ENCODE results near the gene LGALS3BP. TPM values are rescaled to one million over a fixed set of nuclear protein-coding genes. Genes with fewer than 3 reads are reported as not detected.

The LGALS3BP gene
- total and polyA plus RNA-seq, 2 experiments from 2014 or later, result 15.1 to 36.5 TPM

DNA sequence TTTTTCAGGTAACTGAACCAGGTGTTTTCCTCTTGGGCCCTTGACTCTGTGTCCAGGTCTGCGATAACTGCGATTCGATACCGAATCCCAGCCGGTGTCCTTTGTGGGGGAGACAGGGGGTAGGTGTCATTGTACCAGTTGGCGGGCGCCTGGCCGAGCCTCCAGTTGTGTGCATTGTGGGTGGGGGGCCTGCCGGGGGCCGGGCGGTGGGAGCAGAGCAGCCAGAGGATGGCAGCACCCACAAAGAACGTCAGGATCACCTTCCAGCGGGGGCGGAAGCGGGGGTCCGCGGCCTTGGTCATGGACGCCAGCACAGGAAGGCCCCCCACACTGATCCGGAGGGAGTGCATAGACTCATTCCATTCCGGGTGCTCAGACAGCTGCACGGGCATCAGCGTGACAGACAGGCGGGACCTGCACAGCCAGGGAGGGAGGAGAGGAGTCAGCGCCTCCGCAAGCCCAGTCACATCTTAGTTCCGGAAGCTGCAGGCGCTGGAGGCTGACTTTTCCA is 17.6 kb upstream of the LGALS3BP start:
- Mint-ChIP-seq H3K27me3 (ENCODE audit: insufficient read depth, low read depth, poor library complexity) (peaks cover 31% of the 10 kb centered on the region), H3K27ac (no peak overlapping the region), H3K9me3 (no peaks in the 10 kb centered on the region), H3K4me1 (no peaks in the 10 kb centered on the region; the same call in 2 of the 3 replicates), H3K4me3 (no peak overlapping the region), H3K36me3 (ENCODE audit: low read depth) (peaks cover 33% of the 10 kb centered on the region)
- Histone ChIP-seq H3F3A (replicated peaks; ENCODE audit: low read depth) (no peaks in the 10 kb centered on the region), H2AFZ (no peak overlapping the region), H3K79me2 (replicated peaks; ENCODE audit: insufficient read depth) (0 out of 2 replicates have a peak, but pooled peaks cover under 1% of the 10 kb centered on the region), H3K4me1 (ENCODE audit: insufficient read depth) (no peaks in the 10 kb centered on the region), H4K20me1 (replicated peaks; ENCODE audit: insufficient read depth) (peaks cover 10% of the 10 kb centered on the region), H3K4me3 (no peak overlapping the region), H3K27me3 (ENCODE audit: insufficient read depth) (peaks cover 8% of the 10 kb centered on the region), H3K9me2 (ENCODE audit: insufficient read depth) (no peaks in the 10 kb centered on the region), H3K36me3 (ENCODE audit: insufficient read depth) (no peaks in the 10 kb centered on the region), H3K4me2 (no peak overlapping the region), H3K27ac (ENCODE audit: low read depth) (no peak overlapping the region)
- no peak for ATAC-seq
- TF ChIP-seq, protein P1, sequence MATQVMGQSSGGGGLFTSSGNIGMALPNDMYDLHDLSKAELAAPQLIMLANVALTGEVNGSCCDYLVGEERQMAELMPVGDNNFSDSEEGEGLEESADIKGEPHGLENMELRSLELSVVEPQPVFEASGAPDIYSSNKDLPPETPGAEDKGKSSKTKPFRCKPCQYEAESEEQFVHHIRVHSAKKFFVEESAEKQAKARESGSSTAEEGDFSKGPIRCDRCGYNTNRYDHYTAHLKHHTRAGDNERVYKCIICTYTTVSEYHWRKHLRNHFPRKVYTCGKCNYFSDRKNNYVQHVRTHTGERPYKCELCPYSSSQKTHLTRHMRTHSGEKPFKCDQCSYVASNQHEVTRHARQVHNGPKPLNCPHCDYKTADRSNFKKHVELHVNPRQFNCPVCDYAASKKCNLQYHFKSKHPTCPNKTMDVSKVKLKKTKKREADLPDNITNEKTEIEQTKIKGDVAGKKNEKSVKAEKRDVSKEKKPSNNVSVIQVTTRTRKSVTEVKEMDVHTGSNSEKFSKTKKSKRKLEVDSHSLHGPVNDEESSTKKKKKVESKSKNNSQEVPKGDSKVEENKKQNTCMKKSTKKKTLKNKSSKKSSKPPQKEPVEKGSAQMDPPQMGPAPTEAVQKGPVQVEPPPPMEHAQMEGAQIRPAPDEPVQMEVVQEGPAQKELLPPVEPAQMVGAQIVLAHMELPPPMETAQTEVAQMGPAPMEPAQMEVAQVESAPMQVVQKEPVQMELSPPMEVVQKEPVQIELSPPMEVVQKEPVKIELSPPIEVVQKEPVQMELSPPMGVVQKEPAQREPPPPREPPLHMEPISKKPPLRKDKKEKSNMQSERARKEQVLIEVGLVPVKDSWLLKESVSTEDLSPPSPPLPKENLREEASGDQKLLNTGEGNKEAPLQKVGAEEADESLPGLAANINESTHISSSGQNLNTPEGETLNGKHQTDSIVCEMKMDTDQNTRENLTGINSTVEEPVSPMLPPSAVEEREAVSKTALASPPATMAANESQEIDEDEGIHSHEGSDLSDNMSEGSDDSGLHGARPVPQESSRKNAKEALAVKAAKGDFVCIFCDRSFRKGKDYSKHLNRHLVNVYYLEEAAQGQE (IDR thresholded peaks at IDR 0.05; ENCODE audit: unreplicated experiment), result no peak
- TF ChIP-seq, protein P2, sequence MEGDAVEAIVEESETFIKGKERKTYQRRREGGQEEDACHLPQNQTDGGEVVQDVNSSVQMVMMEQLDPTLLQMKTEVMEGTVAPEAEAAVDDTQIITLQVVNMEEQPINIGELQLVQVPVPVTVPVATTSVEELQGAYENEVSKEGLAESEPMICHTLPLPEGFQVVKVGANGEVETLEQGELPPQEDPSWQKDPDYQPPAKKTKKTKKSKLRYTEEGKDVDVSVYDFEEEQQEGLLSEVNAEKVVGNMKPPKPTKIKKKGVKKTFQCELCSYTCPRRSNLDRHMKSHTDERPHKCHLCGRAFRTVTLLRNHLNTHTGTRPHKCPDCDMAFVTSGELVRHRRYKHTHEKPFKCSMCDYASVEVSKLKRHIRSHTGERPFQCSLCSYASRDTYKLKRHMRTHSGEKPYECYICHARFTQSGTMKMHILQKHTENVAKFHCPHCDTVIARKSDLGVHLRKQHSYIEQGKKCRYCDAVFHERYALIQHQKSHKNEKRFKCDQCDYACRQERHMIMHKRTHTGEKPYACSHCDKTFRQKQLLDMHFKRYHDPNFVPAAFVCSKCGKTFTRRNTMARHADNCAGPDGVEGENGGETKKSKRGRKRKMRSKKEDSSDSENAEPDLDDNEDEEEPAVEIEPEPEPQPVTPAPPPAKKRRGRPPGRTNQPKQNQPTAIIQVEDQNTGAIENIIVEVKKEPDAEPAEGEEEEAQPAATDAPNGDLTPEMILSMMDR (conservative IDR thresholded peaks at IDR 0.05; ENCODE audit: low read depth in 2 of 2), result no peak
- TF ChIP-seq ZNF331 (CRISPR knock-in tag; IDR thresholded peaks at IDR 0.05; ENCODE audit: low read depth), result no peak
- no peak for TF ChIP-seq STAT1 (IDR thresholded peaks at IDR 0.05; ENCODE audit: unreplicated experiment)
- TF ChIP-seq, protein P3, sequence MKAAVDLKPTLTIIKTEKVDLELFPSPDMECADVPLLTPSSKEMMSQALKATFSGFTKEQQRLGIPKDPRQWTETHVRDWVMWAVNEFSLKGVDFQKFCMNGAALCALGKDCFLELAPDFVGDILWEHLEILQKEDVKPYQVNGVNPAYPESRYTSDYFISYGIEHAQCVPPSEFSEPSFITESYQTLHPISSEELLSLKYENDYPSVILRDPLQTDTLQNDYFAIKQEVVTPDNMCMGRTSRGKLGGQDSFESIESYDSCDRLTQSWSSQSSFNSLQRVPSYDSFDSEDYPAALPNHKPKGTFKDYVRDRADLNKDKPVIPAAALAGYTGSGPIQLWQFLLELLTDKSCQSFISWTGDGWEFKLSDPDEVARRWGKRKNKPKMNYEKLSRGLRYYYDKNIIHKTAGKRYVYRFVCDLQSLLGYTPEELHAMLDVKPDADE (IDR thresholded peaks at IDR 0.05), result no peak
- no peak for TF ChIP-seq POLR2AphosphoS5 (IDR thresholded peaks at IDR 0.05; ENCODE audit: low read depth)
- no peak for TF ChIP-seq EZH2phosphoT487 (IDR thresholded peaks at IDR 0.05; ENCODE audit: unreplicated experiment)
- no peak for TF ChIP-seq EZH2 (IDR thresholded peaks at IDR 0.05; ENCODE audit: low read depth, unreplicated experiment)
- no peak for TF ChIP-seq ZNF114 (CRISPR knock-in tag; IDR thresholded peaks at IDR 0.05)
- TF ChIP-seq, protein P4, sequence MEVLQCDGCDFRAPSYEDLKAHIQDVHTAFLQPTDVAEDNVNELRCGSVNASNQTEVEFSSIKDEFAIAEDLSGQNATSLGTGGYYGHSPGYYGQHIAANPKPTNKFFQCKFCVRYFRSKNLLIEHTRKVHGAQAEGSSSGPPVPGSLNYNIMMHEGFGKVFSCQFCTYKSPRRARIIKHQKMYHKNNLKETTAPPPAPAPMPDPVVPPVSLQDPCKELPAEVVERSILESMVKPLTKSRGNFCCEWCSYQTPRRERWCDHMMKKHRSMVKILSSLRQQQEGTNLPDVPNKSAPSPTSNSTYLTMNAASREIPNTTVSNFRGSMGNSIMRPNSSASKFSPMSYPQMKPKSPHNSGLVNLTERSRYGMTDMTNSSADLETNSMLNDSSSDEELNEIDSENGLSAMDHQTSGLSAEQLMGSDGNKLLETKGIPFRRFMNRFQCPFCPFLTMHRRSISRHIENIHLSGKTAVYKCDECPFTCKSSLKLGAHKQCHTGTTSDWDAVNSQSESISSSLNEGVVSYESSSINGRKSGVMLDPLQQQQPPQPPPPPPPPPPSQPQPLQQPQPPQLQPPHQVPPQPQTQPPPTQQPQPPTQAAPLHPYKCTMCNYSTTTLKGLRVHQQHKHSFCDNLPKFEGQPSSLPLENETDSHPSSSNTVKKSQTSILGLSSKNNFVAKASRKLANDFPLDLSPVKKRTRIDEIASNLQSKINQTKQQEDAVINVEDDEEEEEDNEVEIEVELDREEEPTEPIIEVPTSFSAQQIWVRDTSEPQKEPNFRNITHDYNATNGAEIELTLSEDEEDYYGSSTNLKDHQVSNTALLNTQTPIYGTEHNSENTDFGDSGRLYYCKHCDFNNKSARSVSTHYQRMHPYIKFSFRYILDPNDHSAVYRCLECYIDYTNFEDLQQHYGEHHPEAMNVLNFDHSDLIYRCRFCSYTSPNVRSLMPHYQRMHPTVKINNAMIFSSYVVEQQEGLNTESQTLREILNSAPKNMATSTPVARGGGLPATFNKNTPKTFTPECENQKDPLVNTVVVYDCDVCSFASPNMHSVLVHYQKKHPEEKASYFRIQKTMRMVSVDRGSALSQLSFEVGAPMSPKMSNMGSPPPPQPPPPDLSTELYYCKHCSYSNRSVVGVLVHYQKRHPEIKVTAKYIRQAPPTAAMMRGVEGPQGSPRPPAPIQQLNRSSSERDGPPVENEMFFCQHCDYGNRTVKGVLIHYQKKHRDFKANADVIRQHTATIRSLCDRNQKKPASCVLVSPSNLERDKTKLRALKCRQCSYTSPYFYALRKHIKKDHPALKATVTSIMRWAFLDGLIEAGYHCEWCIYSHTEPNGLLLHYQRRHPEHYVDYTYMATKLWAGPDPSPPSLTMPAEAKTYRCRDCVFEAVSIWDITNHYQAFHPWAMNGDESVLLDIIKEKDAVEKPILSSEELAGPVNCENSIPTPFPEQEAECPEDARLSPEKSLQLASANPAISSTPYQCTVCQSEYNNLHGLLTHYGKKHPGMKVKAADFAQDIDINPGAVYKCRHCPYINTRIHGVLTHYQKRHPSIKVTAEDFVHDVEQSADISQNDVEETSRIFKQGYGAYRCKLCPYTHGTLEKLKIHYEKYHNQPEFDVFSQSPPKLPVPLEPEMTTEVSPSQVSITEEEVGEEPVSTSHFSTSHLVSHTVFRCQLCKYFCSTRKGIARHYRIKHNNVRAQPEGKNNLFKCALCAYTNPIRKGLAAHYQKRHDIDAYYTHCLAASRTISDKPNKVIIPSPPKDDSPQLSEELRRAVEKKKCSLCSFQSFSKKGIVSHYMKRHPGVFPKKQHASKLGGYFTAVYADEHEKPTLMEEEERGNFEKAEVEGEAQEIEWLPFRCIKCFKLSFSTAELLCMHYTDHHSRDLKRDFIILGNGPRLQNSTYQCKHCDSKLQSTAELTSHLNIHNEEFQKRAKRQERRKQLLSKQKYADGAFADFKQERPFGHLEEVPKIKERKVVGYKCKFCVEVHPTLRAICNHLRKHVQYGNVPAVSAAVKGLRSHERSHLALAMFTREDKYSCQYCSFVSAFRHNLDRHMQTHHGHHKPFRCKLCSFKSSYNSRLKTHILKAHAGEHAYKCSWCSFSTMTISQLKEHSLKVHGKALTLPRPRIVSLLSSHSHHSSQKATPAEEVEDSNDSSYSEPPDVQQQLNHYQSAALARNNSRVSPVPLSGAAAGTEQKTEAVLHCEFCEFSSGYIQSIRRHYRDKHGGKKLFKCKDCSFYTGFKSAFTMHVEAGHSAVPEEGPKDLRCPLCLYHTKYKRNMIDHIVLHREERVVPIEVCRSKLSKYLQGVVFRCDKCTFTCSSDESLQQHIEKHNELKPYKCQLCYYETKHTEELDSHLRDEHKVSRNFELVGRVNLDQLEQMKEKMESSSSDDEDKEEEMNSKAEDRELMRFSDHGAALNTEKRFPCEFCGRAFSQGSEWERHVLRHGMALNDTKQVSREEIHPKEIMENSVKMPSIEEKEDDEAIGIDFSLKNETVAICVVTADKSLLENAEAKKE (CRISPR knock-in tag; IDR thresholded peaks at IDR 0.05), result no peak
- no peak for TF ChIP-seq NANOG (IDR thresholded peaks at IDR 0.05; ENCODE audit: borderline replicate concordance)
- no peak for DNase-seq (ENCODE audit: low spot score)

All from GM23338 (cell line).